Upper lobe of right lung (tissue), 1 donor: Measurements from ENCODE around the gene MIPOL1. TPM values are rescaled to one million over a fixed set of nuclear protein-coding genes. Genes with fewer than 3 reads are reported as not detected.

Experiments used
- ATAC-seq: fragments of 200-7000 bp; cut with Tn5 transposase; one replicate; pipeline ENCODE4 v1.9.1; 2020; ENCODE audit warnings: mild to moderate bottlenecking, moderate library complexity
- DNase-seq: peaks from one replicate; pipeline ENCODE4 v3.0.0-alpha.2; 2020
- H3K27ac ChIP-seq: fragments of 200-600 bp; one replicate; pipeline ENCODE4 v1.8.0; 2022
- H3K27me3 ChIP-seq: fragments of 200-600 bp; one replicate; pipeline ENCODE4 v1.8.0; 2022; ENCODE audit warnings: mild to moderate bottlenecking
- H3K36me3 ChIP-seq: fragments of 200-600 bp; one replicate; pipeline ENCODE4 v1.8.0; 2022
- H3K4me1 ChIP-seq: fragments of 200-600 bp; one replicate; pipeline ENCODE4 v1.8.0; 2022
- H3K4me3 ChIP-seq: fragments of 200-600 bp; one replicate; pipeline ENCODE4 v1.8.0; 2022; ENCODE audit warnings: mild to moderate bottlenecking
- H3K9me3 ChIP-seq: fragments of 200-600 bp; one replicate; pipeline ENCODE4 v1.8.0; 2022
- CTCF ChIP-seq: fragments of 200-600 bp; IDR thresholded peaks from one replicate; pipeline ENCODE4 v1.8.0; 2022; ENCODE audit warnings: antibody characterized with exemption
- intact Hi-C: fragments of 100-400 bp; cut with DNase I; formaldehyde crosslinking; loops from one replicate; pipeline ENCODE4 v1.11.0; 2022
- total RNA-seq: library from RNA; stranded (reverse); fragmentation: NEBNext Ultra II Directional; extraction: Animal tissue kit (Norgen Biotek cat#: 25700); gene quantifications from one replicate; pipeline ENCODE4 v1.2.1, GENCODE V29; 2021
- donor health status: DM: no; HTN: yes; CAD: no; lungs with severe emphysema.

The MIPOL1 gene
- total RNA-seq, 1 donor from 2014 or later: 10.0 TPM

- no peak for ATAC-seq
- H3K27ac ChIP-seq: no peak overlapping the region
- H3K9me3 ChIP-seq: no peaks in the 10 kb centered on the region
- no peaks in the 10 kb centered on the region for H3K4me1 ChIP-seq
- intact Hi-C loops: no loop called here
- no peaks in the 10 kb centered on the region for H3K36me3 ChIP-seq
- DNase-seq: no peak
- TF ChIP-seq CTCF: no peak
- no peak overlapping the region for H3K4me3 ChIP-seq
- no peaks in the 10 kb centered on the region for H3K27me3 ChIP-seq
Observed at GRCh38 chr14:37469650-37470049, 271.9 kb downstream of the MIPOL1 start.

GRCh38 chr14:37470251-37470650 lies 272.5 kb downstream of the MIPOL1 start:
- Histone ChIP-seq H3K27ac (no peak overlapping the region), H3K27me3 (no peaks in the 10 kb centered on the region), H3K9me3 (no peaks in the 10 kb centered on the region), H3K4me1 (no peaks in the 10 kb centered on the region), H3K4me3 (no peak overlapping the region), H3K36me3 (no peaks in the 10 kb centered on the region)
- no peak for DNase-seq
- no peak for TF ChIP-seq CTCF
- ATAC-seq: no peak
- intact Hi-C loops: no loop called here

GRCh38 chr14:37472906-37473305 lies 275.2 kb downstream of the MIPOL1 start:
- no peak overlapping the region for H3K27ac ChIP-seq
- intact Hi-C loops: no loop called here
- no peak for TF ChIP-seq CTCF
- no peaks in the 10 kb centered on the region for H3K27me3 ChIP-seq
- no peak for ATAC-seq
- no peaks in the 10 kb centered on the region for H3K9me3 ChIP-seq
- H3K4me3 ChIP-seq: no peak overlapping the region
- no peak for DNase-seq
- H3K36me3 ChIP-seq: no peaks in the 10 kb centered on the region
- H3K4me1 ChIP-seq: no peaks in the 10 kb centered on the region

- no peak for TF ChIP-seq CTCF
- no peak overlapping the region for H3K27ac ChIP-seq
Observed at GRCh38 chr14:37474191-37474590, 276.5 kb downstream of the MIPOL1 start.

GRCh38 chr14:37480446-37481290 lies 282.9 kb downstream of the MIPOL1 start:
- ATAC-seq (no peak), DNase-seq (no peak)
- Histone ChIP-seq H3K9me3 (no peaks in the 10 kb centered on the region), H3K4me3 (no peak overlapping the region), H3K27ac (no peak overlapping the region), H3K4me1 (no peaks in the 10 kb centered on the region), H3K36me3 (no peaks in the 10 kb centered on the region), H3K27me3 (no peaks in the 10 kb centered on the region)
- no peak for TF ChIP-seq CTCF
- intact Hi-C loops: no loop called here

More at GRCh38 chr14:37474191-37474590, 276.5 kb downstream of the MIPOL1 start:
- no peak overlapping the region for H3K4me3 ChIP-seq
- H3K9me3 ChIP-seq: no peaks in the 10 kb centered on the region
- intact Hi-C loops: no loop called here
- H3K4me1 ChIP-seq: no peaks in the 10 kb centered on the region
- ATAC-seq: no peak
- DNase-seq: no peak
- H3K36me3 ChIP-seq: no peaks in the 10 kb centered on the region
- H3K27me3 ChIP-seq: no peaks in the 10 kb centered on the region
